Tibial nerve (tissue), 4 donors: ENCODE measurements around the gene SUPT3H. TPM values are rescaled to one million over a fixed set of nuclear protein-coding genes. Genes with fewer than 3 reads are reported as not detected.

Source experiments
- DNase-seq, 2 donors: peaks; one replicate each; pipeline ENCODE4 v3.0.0-alpha.2; 2019; ENCODE audit warnings: low spot score in 2 of 2
- H3K27ac ChIP-seq, 4 donors: fragments of 200-600 bp; sonication (generic) in 3 of 4; one replicate each; pipeline ENCODE4 v1.5.1; 2017 to 2019; ENCODE audit warnings: mild to moderate bottlenecking in 1 of 4
- H3K27me3 ChIP-seq, 2 donors: fragments of 200-600 bp; sonication (generic) in 1 of 2; one replicate each; pipeline versions ENCODE4 v1.5.1 to v1.6.0; 2017 to 2019
- H3K36me3 ChIP-seq, 3 donors: fragments of 200-600 bp; sonication (generic); one replicate each; pipeline ENCODE4 v1.5.1; 2018 to 2019
- H3K4me1 ChIP-seq, 4 donors: fragments of 200-600 bp; sonication (generic) in 3 of 4; one replicate each; pipeline ENCODE4 v1.5.1; 2017 to 2019
- H3K4me3 ChIP-seq, 4 donors: fragments of 200-600 bp; sonication (generic) in 3 of 4; one replicate each; pipeline ENCODE4 v1.5.1; 2017 to 2019; ENCODE audit warnings: mild to moderate bottlenecking in 1 of 4, moderate library complexity in 1 of 4
- H3K9me3 ChIP-seq, 4 donors: fragments of 200-600 bp; sonication (generic) in 3 of 4; one replicate each; pipeline ENCODE4 v1.5.1; 2017 to 2019
- EP300 ChIP-seq, 2 donors: sonication (generic); formaldehyde crosslinking; IDR thresholded peaks; one replicate each; pipeline ENCODE4 v1.6.1; 2017; ENCODE audit warnings: antibody characterized with exemption in 2 of 2, mild to moderate bottlenecking in 1 of 2
- POLR2A ChIP-seq, 2 donors: fragments of 450-650 bp; IDR thresholded peaks; one replicate each; pipeline ENCODE4 v1.6.1; 2017; ENCODE audit warnings: antibody characterized with exemption in 2 of 2, mild to moderate bottlenecking in 2 of 2, moderate library complexity in 2 of 2
- WGBS, 2 donors: methylation state at CpG; one replicate each; pipeline ENCODE4 v1.1.5; 2018; 5-methylcytosine and 5-hydroxymethylcytosine counted together
- total RNA-seq, 4 donors: library from RNA; depleted of rRNA; stranded (reverse); fragments of >200 nt; gene quantifications; one replicate each; pipeline ENCODE4 v1.1.0, GENCODE V29; 2016
- TF ChIP-seq, protein P1 (sequence below), 5 experiments: fragments of 200-600 bp in 3 of 5; fragments of 450-650 bp in 2 of 5; sonication (generic) in 3 of 5; IDR thresholded peaks; one replicate each; pipeline ENCODE4 v1.5.1; 2016 to 2019; ENCODE audit warnings: antibody characterized with exemption in 5 of 5, mild to moderate bottlenecking in 3 of 5, moderate library complexity in 2 of 5

The SUPT3H gene
- total RNA-seq, 4 donors from 2014 or later, result 6.6 to 16.5 (median 14.8) TPM

DNA sequence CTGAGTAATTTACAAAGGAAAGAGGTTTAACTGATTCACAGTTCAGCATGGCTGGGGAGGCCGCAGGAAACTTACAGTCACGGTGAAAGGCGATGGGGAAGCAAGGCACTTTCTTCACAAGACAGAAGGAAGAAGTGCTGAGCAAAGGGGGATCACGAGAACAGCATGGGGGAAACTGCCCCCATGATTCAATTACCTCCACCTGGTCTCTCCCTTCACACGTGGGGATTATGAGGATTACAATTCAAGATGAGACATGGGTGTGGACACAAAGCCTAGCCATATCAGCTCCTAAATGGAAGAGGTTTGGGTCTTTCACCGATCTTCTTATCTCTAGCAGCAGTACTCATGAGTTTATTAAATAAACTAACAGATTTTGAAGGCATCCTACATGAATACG is 202.5 kb downstream of the SUPT3H start:
- no peak overlapping the region for H3K27ac ChIP-seq
- TF ChIP-seq POLR2A (IDR thresholded peaks at IDR 0.05) (no peak), EP300 (IDR thresholded peaks at IDR 0.05) (no peak)
- TF ChIP-seq, protein P1, sequence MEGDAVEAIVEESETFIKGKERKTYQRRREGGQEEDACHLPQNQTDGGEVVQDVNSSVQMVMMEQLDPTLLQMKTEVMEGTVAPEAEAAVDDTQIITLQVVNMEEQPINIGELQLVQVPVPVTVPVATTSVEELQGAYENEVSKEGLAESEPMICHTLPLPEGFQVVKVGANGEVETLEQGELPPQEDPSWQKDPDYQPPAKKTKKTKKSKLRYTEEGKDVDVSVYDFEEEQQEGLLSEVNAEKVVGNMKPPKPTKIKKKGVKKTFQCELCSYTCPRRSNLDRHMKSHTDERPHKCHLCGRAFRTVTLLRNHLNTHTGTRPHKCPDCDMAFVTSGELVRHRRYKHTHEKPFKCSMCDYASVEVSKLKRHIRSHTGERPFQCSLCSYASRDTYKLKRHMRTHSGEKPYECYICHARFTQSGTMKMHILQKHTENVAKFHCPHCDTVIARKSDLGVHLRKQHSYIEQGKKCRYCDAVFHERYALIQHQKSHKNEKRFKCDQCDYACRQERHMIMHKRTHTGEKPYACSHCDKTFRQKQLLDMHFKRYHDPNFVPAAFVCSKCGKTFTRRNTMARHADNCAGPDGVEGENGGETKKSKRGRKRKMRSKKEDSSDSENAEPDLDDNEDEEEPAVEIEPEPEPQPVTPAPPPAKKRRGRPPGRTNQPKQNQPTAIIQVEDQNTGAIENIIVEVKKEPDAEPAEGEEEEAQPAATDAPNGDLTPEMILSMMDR (IDR thresholded peaks at IDR 0.05), result no peak
- no peaks in the 10 kb centered on the region for H3K36me3 ChIP-seq
- no peak overlapping the region for H3K4me3 ChIP-seq
- H3K4me1 ChIP-seq, result no peaks in the 10 kb centered on the region
- H3K27me3 ChIP-seq, result no peaks in the 10 kb centered on the region
- no peak for DNase-seq
- 78 to 86% methylated on average over 7 of the region's 7 CpGs for WGBS, 2 donors
- H3K9me3 ChIP-seq, result no peaks in the 10 kb centered on the region

DNA sequence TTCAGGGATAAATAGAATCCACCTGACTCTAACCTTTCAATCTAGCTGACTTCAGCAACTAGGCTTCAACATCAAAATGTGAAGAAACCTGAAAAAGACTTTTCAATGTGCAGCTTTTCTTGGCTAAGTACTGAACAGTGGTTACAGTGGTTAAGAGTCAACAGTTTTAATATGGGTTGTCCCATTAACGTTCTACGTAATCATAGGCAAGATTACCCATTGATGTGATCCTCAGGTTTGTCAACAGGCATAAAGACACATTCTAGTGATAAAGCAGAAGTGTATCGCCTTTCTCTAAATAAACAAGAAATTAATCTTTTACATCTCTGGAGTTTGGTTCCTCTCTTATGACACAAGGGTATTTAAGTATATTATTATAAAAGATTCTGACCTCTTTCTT is 203.7 kb downstream of the SUPT3H start:
- DNase-seq, result no peak
- Histone ChIP-seq H3K27ac (no peak overlapping the region), H3K27me3 (no peaks in the 10 kb centered on the region), H3K4me1 (no peaks in the 10 kb centered on the region), H3K4me3 (no peak overlapping the region), H3K9me3 (no peaks in the 10 kb centered on the region), H3K36me3 (no peaks in the 10 kb centered on the region)
- no peak for TF ChIP-seq POLR2A (IDR thresholded peaks at IDR 0.05)
- TF ChIP-seq, protein P1 (IDR thresholded peaks at IDR 0.05), result no peak
- TF ChIP-seq EP300 (IDR thresholded peaks at IDR 0.05), result no peak
- 73 to 96% methylated on average over 3 of the region's 3 CpGs for WGBS, 2 donors

DNA sequence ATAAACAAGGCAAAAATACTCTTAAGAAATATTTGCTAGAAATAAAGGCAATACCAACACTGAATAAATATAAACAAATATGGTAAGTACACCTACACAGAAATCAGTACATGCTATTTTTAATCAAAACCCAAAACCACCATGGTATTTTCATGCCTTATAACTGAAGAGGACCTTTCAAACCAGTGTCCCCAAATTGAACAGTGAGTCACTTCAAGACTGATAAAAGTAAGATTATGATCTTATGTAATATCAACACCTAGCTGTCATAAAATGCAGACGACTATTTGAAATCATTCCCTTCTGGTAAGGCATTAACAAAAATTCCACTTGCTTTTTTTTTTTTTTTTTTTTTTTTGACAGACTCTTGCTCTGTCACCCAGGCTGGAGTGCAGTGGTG is 206.4 kb downstream of the SUPT3H start:
- H3K4me1 ChIP-seq, result no peaks in the 10 kb centered on the region
- 78 to 88% methylated on average over 1 of the region's 1 CpG for WGBS, 2 donors
- TF ChIP-seq, protein P1 (IDR thresholded peaks at IDR 0.05), result no peak

DNA sequence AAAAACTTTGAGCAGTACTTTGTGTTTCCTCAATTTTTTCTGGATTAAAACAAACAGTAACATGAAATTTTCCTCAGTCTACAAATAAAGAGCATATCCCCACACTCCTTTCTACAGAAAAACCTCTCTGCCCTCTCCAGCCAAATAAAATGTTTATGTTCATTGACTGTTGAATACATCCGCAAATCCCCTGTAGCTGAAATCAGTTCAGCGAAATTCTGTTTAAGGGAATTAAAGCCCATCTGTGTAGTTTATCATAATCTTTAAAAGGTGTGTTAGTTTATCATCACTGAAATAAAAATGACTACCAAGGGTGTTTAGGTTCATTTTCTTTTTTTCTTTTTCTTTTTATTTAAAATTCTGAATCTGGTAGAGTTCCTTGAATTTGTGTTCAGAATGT is 207.4 kb downstream of the SUPT3H start:
- no peak for DNase-seq
- no peaks in the 10 kb centered on the region for H3K9me3 ChIP-seq
- H3K4me3 ChIP-seq, result no peak overlapping the region
- 79 to 82% methylated on average over 2 of the region's 2 CpGs for WGBS, 2 donors
- H3K27me3 ChIP-seq, result no peaks in the 10 kb centered on the region
- H3K27ac ChIP-seq, result no peak overlapping the region
- no peaks in the 10 kb centered on the region for H3K36me3 ChIP-seq
- TF ChIP-seq, protein P1 (IDR thresholded peaks at IDR 0.05), result no peak
- TF ChIP-seq POLR2A (IDR thresholded peaks at IDR 0.05) (no peak), EP300 (IDR thresholded peaks at IDR 0.05) (no peak)
- H3K4me1 ChIP-seq, result no peaks in the 10 kb centered on the region

More for the DNA sequence above, 206.4 kb downstream of the SUPT3H start:
- Histone ChIP-seq H3K27ac (no peak overlapping the region), H3K4me3 (no peak overlapping the region), H3K9me3 (no peaks in the 10 kb centered on the region), H3K27me3 (no peaks in the 10 kb centered on the region), H3K36me3 (no peaks in the 10 kb centered on the region)
- no peak for DNase-seq

DNA sequence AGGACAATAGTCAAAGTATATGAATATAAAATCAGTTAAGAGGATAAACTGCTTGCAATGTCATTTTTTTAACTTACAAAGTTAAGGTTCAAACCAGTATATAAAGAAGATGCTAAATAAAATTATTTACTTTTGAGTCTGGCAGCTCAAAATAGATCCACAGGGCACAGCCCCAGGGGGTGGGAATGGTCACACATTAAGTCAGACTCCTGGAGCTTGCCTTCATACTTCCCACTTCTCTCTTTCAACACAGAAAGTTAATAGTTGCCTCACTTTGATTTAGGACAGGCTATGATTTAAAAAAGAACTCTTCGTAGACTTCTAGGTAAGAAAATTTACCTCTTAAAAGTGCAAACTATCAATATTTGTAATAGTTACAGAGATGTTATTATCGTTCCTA is 207.9 kb downstream of the SUPT3H start:
- Histone ChIP-seq H3K36me3 (no peaks in the 10 kb centered on the region), H3K27me3 (no peaks in the 10 kb centered on the region), H3K9me3 (no peaks in the 10 kb centered on the region), H3K4me3 (no peak overlapping the region), H3K4me1 (no peaks in the 10 kb centered on the region), H3K27ac (no peak overlapping the region)
- TF ChIP-seq POLR2A (IDR thresholded peaks at IDR 0.05) (no peak), EP300 (IDR thresholded peaks at IDR 0.05) (no peak)
- TF ChIP-seq, protein P1 (IDR thresholded peaks at IDR 0.05), result no peak
- no peak for DNase-seq
- 68% methylated on average over 2 of the region's 2 CpGs for WGBS, 2 donors
